Hematopoietic multipotent progenitor cell treated with erythropoietin and hydrocortisone succinate and interleukin-3 and kit ligand, for 4 days (in vitro differentiated cells): ENCODE measurements around the gene CHD9NB.
"Not testable (repeated sequence)": the region's sequence is repeated elsewhere in the genome, so short reads cannot be mapped to it uniquely, and the experiment has no call there.

Source experiments
- DNase-seq: peaks from one replicate; pipeline ENCODE4 v3.0.0-alpha.2; 2015

CHD9NB gene

DNA sequence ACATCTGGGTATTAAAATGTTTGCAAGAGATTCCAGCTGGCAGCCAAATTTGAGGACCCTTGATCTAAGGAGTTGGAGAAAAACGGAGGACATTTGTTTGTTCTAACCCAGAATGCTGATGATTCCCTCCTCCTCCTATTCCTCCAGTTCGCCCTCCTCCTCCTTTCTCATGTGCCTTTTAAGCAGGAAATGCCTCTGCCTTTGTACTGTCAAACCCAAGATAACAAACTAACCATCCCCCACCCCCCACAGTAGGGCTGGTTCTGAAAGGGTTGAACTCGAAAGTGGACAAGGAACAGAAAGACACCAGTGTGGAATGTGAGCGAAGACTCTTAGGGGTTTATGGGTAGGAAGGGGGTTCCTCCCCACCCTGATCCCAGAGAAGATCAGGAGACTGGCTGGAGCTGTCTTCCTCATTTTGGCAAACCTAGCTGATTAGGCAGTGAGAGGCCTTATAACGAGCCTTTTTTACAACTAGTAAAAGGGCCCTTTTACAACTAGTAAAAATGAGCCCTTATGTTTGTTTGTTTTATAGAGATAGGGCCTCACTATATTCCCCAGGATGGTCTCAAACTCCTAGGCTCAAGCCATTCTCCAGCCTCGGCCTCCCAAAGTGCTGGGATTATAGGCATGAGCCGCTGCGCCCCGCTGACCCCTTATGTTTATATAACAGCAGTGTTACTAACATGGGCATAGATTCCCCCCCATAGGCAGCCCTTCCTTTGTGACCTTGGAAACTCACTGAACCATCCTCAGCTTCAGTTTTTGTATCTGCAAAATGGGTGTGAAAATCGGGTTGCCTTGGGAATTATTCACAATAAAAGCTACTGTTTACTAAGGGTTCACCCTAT, 3.1 kb upstream of the CHD9NB start:
- peak; percentile 88 for DNase-seq

DNA sequence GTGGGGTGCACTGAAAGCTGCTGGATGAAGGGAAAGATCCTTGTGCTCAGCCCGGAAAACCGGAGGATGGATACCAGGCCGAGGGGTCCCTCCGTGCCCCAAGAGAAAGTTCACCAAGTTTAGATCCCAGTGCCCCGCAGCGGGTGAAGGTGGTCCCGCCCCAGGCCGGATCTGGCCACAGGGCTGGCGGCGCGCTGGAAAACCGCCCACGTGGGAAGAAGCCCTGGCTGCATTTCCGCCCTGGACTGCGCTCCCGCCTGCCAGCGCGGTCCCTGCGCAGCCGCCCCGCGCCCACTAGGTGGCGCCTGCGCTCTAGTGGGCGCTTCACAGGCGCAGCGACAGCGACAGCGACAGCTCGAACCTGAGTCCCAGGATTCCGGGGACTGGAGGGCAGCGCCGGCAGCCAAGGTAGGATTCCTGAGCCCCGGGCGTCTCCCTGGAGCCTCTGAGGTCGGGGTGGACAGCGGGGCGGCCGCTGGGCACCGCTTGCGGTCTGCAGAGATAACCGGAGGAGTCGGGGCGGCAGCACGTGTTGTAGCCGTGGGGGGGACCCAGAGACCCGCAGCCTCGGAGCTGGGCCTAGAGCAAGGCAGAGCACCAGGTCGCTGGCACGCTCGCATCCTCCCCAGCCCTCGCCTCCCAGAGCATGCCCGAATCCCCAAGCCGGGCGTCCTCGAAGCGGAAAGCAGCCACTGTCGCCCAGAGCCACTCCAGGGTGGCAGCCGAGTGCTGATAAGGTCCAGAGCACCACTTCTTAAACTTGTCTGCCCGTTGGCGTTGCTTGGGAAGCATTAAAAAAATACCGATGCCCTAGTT, 2.2 kb upstream of the CHD9NB start, which contains the start of gene CHD9:
TSS of gene CHD9 (plus strand) at position 322 of the 816 bp plus-strand sequence. CDS start 101,099 bp downstream, outside the sequence.
- DNase-seq: peak; percentile 94

DNA sequence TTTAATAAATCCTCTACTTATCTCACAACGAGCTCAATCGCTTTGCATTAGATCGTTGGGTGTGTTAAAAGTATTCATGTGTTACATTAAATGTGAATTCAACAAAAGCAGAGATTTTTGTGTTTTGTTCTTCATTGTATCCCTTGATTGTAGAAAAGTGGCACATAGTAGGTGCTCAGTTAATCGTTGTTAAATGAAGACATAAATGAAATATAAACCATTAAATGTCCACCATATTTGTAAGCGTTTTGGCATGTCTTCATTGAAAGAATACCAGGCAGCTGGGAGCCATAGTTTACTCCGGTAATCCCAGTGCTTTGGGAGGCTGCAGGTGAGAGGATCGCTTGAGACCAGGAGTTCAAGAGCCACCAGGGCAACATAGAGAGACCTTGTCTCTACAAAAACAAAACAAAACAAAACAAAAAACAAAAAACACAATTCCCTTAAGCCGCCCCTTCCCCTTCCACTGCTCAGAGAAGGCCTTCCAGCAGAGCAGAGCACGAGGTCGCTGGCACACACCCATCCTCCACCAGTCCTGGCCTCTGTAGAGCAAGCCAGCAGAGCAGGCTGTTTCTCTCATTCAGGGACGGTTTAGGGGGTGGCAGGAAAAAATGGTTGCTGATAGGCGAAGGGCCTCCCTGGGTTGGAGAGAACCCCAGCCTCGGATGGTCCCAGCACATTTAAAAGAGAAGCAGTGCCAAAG, 1.4 kb upstream of the CHD9NB start:
- DNase-seq: peak; percentile 86

DNA sequence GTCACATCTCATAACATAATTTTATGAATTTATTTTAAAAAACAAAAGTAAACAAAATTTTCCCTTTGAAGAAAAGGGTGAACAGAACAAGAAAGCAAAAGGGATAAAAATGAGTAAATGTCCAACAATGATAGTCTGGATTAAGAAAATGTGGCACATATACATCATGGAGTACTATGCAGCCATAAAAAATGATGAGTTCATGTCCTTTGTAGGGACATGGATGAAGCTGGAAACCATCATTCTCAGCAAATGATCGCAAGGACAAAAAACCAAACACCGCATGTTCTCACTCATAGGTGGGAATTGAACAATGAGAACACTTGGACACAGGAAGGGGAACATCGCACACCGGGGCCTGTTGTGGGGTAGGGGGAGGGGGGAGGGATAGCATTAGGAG, 1.4 kb downstream of the CHD9NB start:
- DNase-seq: not testable (repeated sequence)

DNA sequence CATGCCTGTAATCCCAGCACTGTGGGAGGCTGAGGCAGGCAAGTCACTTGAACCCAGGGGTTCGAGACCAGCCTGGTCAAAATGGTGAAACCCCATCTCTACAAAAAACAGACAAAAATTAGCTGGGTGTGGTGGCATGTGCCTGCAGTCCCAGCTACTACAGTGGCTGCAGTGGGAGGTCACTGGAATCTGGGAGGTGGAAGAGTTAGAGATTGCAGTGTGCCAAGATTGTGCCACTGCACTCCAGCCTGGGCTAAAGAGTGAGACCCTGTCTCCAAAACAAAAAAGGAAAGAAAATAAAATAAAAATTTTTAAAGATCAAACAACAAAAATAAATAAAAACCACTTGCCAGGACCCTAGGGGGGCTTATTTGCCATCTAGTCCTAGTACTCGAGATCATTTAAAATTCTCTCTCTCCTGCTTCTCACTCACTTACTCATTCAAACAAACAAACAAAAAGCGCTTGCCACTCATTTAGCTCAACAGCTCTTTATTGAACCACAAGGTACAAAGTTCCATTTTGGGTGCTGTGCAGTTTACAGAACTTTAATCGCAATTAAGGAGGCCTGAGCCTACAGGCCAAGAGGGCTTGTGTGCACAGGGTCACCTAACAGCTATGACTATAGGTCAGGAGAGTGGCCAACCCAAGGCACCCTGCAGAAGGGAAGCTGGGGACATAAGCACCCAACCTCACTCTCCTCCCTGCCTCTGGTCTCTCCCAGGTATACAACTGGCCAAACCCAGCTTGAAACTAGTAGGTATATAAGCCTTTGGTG, 4.4 kb downstream of the CHD9NB start:
- DNase-seq: no peak

DNA sequence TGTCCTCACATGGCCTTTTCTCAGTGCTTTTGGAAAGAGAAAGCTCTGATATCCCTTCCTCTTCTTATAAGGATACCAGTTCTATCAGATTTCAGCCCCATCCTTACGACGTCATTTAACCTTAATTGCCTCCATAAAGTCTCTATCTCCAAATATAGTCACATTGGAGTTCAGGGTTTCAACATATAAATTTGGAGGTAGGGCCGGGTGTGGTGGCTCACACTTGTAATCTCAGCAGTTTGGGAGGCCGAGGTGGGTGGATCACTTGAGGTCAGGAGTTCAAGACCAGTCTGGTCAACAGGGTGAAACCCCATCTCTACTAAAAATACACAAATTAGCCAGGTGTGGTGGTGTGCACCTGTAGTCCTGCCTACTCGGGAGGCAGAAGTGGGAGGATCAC, 5.2 kb downstream of the CHD9NB start:
- DNase-seq: not testable (repeated sequence)

DNA sequence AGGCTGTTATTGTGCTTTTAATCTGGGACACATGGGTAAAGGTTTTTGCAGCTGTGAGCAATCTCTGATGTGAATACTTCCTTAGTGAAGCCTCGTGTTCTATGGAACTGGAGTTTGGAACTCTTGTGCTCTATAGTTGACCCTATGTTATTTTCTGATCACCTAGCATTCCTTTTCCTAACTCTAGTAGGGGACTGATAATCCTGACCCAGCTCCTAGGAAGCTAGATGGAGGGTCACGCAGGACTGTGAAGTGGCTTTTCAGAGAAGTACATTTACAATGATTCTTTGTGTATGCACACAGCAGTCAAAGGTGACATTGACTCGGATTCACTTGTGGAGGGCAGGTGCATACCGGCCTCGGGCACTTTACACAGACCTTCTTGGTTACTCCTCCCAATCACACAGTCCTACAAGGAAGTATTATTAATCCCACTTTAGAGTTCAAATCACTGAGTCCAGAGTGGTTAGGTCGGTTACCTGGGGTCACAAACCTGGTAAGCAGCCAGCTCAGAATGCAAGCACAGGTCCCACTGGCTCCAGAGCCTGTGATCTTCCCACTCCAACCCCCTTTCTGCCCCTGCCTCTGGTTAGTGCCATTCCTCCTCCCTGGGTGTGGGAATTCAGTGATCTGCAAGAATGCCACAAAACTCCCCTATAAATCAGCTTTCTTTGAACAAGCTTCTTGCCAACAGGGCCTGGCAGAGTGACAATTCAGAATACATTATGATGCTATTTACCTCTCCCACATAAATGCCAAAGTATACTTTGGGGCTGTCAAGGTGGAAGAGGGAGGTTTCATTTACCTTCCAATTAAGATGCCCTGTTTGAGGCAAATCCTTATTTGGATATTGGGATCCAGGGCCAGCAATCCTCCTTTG, 7.1 kb downstream of the CHD9NB start:
- no peak for DNase-seq

DNA sequence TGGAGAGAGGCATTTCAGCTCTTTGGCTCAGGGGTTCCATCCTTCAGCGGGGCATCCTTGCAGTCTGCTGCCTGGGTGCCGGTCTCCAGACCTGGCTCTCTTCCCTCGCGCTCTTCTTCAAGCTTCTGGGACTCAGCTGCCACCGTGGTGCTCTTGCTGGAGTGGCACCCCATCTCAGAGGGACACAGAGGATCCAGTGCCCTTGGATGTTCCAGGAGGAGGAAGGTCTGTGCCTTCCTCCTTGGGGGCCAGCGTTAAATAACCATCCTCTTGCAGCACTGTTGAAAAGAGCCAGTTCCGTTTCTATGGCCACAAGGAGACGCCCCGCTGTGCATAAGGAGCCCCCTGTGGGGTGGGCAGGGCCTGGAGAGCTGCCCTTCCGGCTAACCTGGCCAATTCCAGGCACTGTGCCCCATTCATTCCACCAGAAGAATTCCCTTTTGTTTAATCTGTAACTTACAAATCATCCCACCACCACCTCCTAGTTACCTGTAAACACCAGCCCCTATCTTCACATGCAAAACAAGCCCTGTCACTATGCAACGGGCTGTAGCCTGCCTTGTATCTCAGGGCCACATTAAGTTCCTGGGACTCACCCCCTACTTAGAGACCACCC, 8.6 kb downstream of the CHD9NB start:
- no peak for DNase-seq

DNA sequence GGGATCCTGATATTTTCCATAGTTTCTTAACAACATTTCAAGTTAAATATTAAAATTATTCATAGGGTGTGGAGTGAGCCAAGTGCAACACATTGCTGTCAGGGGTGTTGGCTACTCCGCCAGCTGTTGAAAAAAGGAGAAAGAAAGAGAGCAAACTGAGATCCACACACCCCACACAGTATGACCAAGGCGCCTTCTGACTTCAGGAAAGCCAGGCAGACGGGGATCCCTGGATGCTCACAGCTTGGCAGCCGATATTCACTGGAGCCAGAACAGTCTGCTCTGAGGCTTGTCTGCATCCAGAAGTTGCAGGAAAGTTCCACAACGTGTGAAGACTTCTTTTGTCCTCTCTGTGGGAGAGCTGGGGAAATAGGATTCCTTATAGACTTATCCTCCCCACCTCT, 9.3 kb downstream of the CHD9NB start:
- no peak for DNase-seq

DNA sequence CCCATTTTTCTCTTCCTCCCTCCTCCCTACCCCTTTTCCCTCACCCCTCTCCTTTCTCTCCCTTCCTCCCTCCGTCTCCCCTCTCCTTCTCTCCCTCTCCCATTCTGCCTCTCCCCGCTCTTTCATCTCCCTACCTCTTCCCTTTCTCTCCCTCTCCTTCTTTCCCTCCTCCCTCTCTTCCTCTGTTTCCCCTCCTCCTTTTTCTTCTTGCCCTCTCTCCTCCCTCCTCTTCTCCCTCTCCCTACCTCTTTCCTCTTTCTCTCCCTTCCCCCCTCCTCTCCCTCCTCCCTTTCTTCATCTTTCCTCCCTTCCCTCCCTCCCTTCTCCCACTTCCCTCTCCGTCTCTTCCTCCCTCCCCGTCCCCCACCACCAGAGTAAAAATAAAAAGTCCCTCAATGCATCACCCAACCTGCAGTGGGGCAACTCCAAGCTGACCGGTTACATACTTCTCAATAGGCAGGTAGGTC, 10.4 kb downstream of the CHD9NB start:
- DNase-seq: no peak

DNA sequence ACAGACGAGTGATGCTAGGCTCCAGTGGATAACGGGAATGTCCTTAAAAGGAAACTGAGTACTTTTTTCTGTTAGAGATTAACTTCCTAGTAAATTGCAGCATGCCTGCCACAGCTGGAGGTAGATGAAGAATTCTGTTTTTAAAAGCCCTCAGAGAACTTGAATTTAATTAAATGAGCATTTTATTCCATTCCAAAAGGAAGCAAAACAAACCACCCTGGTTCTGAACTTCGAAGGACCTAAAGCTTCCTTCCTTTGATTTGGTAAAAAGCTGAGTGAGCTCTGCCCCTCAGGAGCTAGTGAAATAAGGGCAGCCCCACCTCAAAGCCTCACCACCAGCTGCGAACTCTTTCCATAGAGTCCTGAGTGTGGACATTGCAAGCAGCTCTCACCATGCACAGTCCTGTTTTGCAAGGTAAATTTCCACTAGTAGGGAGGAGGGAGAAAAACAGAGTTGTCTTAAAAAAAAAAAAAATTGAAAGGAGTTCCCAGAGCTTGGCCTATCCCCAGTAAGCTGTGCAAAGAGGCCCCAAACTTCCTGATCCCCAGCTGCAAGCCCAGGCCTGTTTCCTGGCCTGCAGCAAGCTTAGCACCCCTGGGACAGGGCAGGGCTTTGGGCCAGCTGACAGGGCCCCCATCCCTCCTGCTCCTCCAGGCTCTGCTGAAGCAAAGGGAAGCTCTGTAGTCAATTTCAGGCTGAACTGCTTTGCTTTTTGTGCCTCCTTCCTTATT, 11.2 kb downstream of the CHD9NB start:
- DNase-seq: peak; percentile 22

DNA sequence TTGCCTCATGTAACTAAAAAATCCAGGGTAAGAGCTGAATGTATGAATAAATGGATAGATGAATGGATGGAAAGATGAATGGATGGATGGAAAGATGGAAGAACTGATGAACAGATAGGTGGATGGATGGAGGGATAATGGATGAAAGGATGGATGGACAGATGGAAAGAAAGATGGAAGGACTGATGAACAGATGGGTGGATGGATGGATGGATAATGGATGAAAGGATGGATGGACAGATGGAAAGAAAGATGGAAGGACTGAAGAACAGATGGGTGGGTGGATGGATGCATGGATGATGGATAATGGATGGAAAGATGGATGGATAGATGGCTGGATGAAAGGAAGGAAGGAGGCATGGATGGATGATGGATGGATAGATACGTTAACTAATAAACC, 11.9 kb downstream of the CHD9NB start:
- DNase-seq: no peak

DNA sequence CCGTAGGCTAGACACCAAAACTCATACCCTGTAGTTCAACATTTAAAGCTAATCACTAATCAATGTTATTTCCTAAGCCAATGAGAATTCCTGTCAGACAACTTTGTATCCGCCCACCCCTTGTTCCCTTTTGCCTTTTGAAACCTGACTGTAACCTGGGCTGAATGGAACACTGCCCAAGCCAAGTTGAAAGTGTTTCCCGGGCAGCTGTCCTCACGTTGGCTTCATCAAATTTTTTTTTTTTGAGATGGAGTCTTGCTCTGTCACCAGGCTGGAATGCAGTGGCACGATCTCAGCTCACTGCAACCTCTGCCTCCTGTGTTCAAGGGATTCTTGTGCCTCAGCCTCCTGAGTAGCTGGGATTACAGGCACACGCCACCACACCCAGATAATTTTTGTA, 16.0 kb downstream of the CHD9NB start:
- DNase-seq: not testable (repeated sequence)

DNA sequence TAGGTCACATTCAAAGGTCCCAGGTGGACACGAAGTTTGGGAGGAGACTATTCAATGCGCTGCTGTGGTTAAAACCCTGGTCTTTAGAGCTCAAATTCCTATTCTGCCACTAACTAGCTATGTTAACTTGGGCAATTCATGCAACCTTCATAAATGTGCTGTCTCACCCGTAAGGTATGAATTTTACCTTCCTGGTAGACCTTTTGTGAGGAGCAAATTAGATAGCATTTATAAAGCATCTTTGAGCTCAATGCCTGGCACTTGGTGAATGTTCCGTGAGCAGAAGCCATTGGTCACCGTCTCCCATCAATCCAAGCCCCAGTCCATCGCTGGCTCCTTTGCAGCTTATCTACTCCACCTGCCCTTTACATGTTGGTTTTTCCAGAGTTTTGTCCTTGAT, 16.6 kb downstream of the CHD9NB start:
- DNase-seq: no peak

DNA sequence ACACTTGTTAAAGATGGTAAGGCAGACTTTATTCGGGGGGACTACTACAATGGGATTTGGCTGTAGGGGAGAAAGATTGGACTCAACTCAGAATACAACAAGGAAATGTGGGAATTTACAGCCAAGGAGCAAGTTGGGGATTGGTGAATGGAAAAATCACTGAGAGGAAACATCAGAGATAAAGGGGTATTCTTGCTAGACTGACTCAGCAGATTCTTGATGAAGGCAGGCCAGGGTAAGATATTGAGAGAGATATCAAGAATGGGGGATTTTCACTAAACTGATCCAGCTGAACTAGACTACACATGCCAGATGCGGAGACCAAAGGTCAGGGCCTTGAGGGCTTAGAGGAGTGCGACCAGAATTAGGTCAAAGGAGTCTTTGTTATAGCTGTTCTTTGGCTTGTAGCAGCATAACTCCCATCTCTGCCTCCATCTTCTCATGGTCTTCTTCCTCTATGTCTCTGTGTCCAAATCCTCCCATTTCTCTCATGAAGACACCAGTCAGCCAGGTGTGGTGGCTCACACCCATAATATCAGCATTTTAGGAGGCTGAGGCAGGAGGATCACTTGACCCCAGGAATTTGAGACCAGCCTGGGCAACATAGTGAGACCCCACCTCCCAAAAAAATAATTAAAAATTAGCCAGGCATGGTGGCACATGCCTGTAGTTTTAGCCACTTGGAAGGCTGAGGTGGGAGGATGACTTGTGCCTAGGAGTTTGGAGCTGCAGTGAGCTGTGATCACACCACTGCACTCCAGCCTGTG, 17.3 kb downstream of the CHD9NB start:
- no peak for DNase-seq

DNA sequence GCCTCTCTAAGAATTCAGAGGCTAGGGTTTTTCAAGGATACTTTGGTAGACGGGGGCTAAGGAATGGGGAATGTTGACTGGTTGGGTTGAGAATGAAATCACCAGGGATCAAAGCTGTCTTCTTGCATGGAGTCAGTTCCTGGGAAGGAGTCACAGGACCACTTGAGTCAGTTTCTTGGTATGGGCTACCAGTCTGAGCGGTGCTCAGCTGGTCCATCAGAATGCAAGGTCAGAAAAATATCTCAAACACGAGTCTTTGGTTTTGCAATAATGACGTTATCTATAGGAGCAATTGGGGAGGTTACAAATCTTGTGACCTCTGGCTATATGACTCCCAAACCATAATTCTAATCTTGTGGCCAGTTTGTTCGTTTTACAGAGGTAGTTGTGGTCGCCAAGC, 18.4 kb downstream of the CHD9NB start:
- peak; percentile 47 for DNase-seq

DNA sequence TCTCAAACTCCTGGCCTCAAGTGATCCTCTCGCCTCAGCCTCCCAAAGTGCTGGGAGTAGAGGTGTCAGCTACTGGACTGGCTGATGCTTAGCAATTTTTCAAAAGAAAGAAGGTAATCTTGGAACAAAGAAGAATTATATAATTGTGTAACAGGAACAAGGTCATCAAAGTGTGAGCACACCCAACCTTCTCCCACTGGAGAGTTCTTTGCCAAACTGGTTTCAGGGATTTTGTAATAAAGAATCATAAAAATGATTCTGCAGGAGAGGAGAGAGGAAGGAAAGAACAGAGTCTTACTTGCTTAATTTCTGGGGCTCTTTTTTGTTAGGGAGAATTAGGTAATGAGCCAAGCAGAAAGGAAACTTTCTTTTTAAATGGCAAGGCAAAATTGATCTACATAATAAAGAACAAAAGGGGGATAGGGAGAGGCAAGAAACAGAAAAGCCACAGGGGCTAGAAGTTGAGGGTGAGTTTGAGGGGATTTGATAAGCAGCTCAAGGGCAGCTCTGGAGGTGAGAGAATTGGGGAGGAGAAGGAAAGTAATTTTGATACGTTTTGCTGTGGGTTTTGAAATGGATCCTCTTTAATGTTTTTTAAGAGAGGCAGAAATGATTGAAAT, 21.3 kb downstream of the CHD9NB start:
- no peak for DNase-seq

DNA sequence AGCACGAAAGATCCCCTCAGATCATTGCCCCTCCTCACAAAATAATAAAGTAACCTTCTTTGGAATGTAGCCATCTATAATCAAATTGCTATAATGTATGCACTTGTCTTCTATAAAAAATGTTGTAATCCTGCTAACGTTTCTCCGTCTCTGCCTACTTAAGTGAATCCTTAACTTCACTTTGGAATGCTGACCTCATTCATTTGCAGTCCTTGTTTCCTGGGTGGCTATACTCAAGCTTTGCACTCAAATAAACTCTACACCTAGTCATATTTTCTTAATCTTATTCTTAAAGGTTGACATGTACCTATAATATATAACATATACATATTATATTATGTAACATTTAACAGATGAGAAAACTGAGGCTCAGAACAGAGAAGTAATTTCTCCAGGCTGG, 22.7 kb downstream of the CHD9NB start:
- no peak for DNase-seq

DNA sequence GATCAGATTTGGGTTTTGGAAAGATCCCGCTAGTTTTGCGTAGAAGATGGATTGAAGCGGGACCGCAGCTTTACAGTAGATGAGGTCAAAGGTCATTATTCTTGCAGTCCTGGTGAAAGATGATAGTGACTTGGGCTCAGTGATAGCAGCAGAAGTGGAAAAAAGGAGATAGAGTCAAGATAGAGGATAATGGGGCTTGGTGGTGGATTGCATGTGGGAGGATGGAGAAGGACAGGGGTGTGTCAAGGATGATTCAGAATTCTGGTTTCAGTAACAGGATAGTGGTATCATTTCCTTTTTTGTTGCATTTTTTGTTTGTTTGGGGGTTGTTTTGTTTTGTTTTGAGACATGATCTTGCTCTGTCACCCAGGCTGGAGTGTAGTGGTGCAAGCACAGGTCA, 28.7 kb downstream of the CHD9NB start:
- no peak for DNase-seq
